Stimulated activated CD8-positive, alpha-beta memory T cell treated with anti-CD3 and anti-CD28 coated beads, Interleukin-7, amount 100 ng/mL, for 48 hours (primary cell): ENCODE results near the gene GNAI2.
"Not testable (repeated sequence)": the region's sequence is repeated elsewhere in the genome, so short reads cannot be mapped to it uniquely, and the experiment has no call there.

Source experiments
- DNase-seq, 2 donors: peaks; one replicate each; pipeline ENCODE4 v3.0.0-alpha.2; 2020; ENCODE audit warnings: low read depth in 1 of 2; ENCODE audit errors: extremely low read depth in 1 of 2

Gene GNAI2

GRCh38 chr3:50275141-50275995, 39.4 kb downstream of the GNAI2 start:
- DNase-seq = no peak

- no peak for DNase-seq
Measured at GRCh38 chr3:50275996-50276761, 40.2 kb downstream of the GNAI2 start.

- DNase-seq = no peak
Measured at GRCh38 chr3:50276762-50277101, 40.7 kb downstream of the GNAI2 start.

- no peak for DNase-seq
Measured at GRCh38 chr3:50278123-50278879, 42.3 kb downstream of the GNAI2 start.

GRCh38 chr3:50278880-50279224, 42.8 kb downstream of the GNAI2 start, which contains the start of gene LSMEM2:
LSMEM2 (plus strand) TSS chr3:50279087; CDS start chr3:50279114, 27 bp downstream.
- no peak for DNase-seq

GRCh38 chr3:50279255-50280016, 43.4 kb downstream of the GNAI2 start:
- DNase-seq = no peak

- DNase-seq = not testable (repeated sequence)
Measured at GRCh38 chr3:50284121-50284520, 48.1 kb downstream of the GNAI2 start.

- DNase-seq = no peak
Measured at GRCh38 chr3:50286322-50287227, 50.6 kb downstream of the GNAI2 start.

GRCh38 chr3:50287262-50287661, 51.3 kb downstream of the GNAI2 start:
- DNase-seq = no peak

GRCh38 chr3:50288387-50289007, 52.5 kb downstream of the GNAI2 start:
- DNase-seq = no peak

GRCh38 chr3:50289130-50289529, 53.1 kb downstream of the GNAI2 start:
- DNase-seq = no peak

- DNase-seq = no peak
Measured at GRCh38 chr3:50290161-50290641, 54.2 kb downstream of the GNAI2 start.

- DNase-seq = peak; percentile 93 to 94
Measured at GRCh38 chr3:50292159-50293078, 56.4 kb downstream of the GNAI2 start, which contains the start of gene IFRD2. IFRD2 (minus strand) TSS chr3:50292429; CDS start chr3:50292274, 155 bp downstream.

GRCh38 chr3:50293079-50293801, 57.2 kb downstream of the GNAI2 start:
- DNase-seq = no peak

- no peak for DNase-seq
Measured at GRCh38 chr3:50294089-50294488, 58.1 kb downstream of the GNAI2 start.

GRCh38 chr3:50294492-50295403, 58.7 kb downstream of the GNAI2 start:
- no peak for DNase-seq
